GDM1 (cell line): ENCODE data around the gene GLT8D1.
"Not testable (repeated sequence)": the region's sequence is repeated elsewhere in the genome, so short reads cannot be mapped to it uniquely, and the experiment has no call there.

Experiments
- DNase-seq: peaks from one replicate; lab custom pipeline; 2025; lab: John Stamatoyannopoulos, UW

Gene GLT8D1

DNA sequence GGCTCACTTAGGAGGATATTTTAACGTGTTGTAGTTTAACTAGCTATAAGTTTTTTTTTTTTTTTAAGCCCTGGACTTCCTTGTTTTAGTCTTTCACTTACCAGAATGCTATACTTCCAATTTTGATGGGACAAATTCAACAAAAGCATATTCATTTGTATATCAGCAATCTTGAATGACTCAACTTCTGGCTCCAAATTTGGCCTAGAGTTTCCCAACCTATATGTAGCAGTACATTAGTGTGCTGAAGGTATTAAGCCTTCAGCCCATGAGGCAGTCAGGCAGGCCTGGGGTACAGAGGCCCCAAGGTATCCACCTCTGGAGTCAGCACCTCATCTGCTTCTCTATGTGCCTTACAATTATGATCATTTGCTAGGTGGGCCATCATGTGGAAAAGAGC lies 25.8 kb downstream of the GLT8D1 start:
- DNase-seq = no peak

- DNase-seq = no peak
Measured at GRCh38 chr3:52679199-52679538, 26.4 kb downstream of the GLT8D1 start.

GRCh38 chr3:52678265-52679198 lies 27.1 kb downstream of the GLT8D1 start:
- DNase-seq = no peak

DNA sequence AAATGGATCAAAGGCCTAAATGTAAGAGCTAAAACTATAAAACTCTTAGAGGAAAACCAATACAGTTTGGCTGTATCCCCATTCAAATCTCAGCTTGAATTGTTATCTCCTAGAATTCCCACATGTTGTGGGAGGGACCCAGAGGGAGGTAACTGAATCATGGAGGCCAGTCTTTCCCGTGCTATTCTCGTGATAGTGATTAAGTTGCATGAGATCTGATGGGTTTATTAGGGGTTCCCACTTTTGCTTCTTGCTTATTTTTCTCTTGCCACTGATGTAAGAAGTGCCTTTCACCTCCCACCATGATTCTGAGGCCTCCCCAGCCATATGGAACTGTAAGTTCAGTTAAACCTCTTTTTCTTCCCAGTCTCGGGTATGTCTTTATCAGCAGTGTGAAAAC lies 29.4 kb downstream of the GLT8D1 start:
- not testable (repeated sequence) for DNase-seq

DNA sequence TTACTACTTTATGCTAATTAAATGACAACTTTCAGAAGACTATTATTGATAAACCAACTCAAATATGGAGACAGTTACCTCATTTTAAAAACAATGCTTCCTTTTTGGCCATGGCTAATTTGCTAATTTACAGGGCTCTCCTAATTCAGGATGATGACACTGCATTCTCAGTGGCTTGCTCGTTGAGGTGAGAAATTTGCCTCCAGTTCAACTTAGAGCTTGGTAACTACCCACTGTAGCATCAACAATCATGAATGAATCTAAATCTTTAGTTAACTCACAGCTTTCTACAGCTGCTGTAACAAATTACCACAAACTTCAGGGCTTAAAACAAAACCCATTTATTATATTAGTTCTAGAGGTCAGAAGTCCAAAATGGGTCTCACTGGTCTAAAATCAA lies 33.9 kb downstream of the GLT8D1 start:
- no peak for DNase-seq

- peak; percentile 58 for DNase-seq
Measured at GRCh38 chr3:52670621-52671521, 34.7 kb downstream of the GLT8D1 start.

DNA sequence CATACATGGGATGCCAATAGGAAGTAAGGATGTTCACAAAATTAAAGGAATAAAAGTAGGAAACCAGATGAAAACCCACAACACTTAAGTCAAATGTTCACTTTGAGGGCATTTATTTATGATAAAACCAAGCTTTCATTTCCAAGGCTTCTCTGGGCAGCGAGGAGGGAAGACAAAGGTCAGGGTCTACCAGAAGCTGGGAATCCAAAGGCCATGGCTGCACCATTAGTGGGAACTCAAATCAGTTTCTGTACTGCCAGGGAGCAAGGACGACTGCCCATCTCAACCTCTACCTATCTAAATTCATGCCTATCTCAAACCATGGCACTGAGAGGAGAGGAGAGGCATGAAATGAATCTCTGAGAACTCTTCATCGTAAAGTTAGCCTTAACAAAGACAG lies 42.5 kb downstream of the GLT8D1 start:
- no peak for DNase-seq

GRCh38 chr3:52660046-52660445 lies 45.5 kb downstream of the GLT8D1 start:
- DNase-seq = no peak

DNA sequence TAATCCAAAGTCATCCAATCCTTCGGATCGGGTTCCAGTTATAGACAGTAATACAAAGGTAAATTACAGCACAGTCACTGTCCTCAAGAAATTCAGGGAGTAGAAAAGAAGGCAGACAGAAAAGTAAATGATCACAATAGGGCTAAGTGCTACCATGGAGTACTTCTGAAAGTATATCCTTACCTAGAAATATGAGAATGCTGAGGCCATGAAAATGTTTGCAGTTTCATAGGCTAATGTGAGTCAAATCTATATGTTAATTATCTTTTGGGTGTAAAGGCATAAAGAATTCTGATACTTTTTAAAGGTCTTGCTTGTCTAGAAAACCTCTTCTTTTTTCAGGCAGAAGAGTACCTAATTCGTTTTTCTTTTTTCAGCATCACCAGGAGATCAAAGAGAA lies 49.7 kb downstream of the GLT8D1 start:
- DNase-seq = no peak

DNA sequence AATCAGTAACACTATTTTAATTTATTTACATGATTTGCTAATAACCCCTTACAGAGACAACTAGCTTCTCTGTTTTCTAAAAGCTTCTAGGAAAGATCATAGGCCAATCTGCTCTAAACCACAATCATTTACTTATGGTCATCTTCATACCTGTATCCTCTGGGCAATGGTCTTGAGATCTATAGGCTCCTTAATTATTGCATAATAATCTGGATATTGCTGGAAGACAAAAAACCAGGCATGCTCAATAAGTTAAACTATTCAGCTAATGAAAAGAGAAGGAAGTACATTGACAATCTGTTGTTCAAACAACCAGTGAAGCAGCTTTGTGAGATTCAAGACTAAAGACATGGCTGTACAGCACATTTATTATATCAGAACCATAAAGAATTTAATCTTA lies 54.0 kb downstream of the GLT8D1 start:
- DNase-seq = no peak

DNA sequence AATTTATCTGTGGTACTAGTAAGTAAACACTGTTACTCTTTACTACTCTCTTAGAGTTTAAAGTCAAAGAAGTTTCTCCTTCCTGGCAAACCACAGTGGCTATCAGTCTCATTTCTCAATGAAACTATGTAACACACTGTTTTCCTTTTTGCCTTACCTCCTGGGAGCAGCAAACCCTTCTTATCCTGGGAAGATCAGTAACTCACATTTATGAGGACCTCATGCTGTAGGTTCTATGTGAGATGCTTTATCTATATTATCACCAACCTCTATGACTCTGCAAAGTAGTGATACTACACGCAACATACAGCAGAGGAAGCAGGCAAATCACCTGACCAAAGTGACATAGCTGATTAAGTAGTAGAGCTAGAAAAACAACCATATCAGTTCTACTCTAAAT lies 55.2 kb downstream of the GLT8D1 start:
- DNase-seq = no peak

- DNase-seq = no peak
Measured at GRCh38 chr3:52649461-52650210, 56.0 kb downstream of the GLT8D1 start.

- no peak for DNase-seq
Measured at GRCh38 chr3:52645549-52645948, 60.0 kb downstream of the GLT8D1 start.
